Measurements from ENCODE around the gene TMTC2. TPM values are rescaled to one million over a fixed set of nuclear protein-coding genes. Genes with fewer than 3 reads are reported as not detected.

TMTC2 gene
- total RNA-seq, 1 donor from 2014 or later = 37.9 TPM

GRCh38 chr12:82848845-82849244 is 162.1 kb downstream of the TMTC2 start:
- no peaks in the 10 kb centered on the region for H3K36me3 ChIP-seq
- H3K27ac ChIP-seq = no peak overlapping the region
- TF ChIP-seq, protein P1, sequence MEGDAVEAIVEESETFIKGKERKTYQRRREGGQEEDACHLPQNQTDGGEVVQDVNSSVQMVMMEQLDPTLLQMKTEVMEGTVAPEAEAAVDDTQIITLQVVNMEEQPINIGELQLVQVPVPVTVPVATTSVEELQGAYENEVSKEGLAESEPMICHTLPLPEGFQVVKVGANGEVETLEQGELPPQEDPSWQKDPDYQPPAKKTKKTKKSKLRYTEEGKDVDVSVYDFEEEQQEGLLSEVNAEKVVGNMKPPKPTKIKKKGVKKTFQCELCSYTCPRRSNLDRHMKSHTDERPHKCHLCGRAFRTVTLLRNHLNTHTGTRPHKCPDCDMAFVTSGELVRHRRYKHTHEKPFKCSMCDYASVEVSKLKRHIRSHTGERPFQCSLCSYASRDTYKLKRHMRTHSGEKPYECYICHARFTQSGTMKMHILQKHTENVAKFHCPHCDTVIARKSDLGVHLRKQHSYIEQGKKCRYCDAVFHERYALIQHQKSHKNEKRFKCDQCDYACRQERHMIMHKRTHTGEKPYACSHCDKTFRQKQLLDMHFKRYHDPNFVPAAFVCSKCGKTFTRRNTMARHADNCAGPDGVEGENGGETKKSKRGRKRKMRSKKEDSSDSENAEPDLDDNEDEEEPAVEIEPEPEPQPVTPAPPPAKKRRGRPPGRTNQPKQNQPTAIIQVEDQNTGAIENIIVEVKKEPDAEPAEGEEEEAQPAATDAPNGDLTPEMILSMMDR (IDR thresholded peaks at IDR 0.05) = no peak
- DNase-seq = no peak
- no peaks in the 10 kb centered on the region for H3K27me3 ChIP-seq
- no peak for ATAC-seq
- H3K4me1 ChIP-seq = no peaks in the 10 kb centered on the region
- intact Hi-C loops (cut with DNase I) = no loop called here
- no peak overlapping the region for H3K4me3 ChIP-seq
- H3K9me3 ChIP-seq = no peaks in the 10 kb centered on the region

DNA sequence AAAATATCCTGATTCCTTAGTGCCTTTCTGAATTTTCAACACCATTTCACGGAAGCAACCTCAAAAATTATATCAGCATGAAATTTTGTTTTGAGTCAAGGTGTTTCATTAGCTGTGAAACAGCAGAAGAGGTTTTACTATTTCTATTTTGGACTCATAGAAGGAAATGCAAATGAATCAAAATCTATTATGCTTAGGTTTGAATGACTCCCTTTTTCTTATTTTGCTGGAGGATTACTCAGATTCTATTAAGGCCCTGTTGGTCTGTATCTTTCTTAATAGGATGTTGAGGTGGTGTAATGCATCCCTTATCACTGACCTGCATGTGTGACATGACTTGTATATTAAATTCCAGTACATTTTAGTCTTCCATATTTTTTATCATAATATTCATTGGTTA is 165.8 kb downstream of the TMTC2 start:
- DNase-seq (no peak), ATAC-seq (no peak)
- no peaks in the 10 kb centered on the region for H3K27me3 ChIP-seq
- intact Hi-C loops (cut with DNase I) = no loop called here
- H3K27ac ChIP-seq = no peak overlapping the region
- H3K4me1 ChIP-seq = peaks cover 6% of the 10 kb centered on the region
- TF ChIP-seq, protein P1 (IDR thresholded peaks at IDR 0.05) = no peak
- no peaks in the 10 kb centered on the region for H3K9me3 ChIP-seq
- H3K36me3 ChIP-seq = no peaks in the 10 kb centered on the region
- H3K4me3 ChIP-seq = no peak overlapping the region

DNA sequence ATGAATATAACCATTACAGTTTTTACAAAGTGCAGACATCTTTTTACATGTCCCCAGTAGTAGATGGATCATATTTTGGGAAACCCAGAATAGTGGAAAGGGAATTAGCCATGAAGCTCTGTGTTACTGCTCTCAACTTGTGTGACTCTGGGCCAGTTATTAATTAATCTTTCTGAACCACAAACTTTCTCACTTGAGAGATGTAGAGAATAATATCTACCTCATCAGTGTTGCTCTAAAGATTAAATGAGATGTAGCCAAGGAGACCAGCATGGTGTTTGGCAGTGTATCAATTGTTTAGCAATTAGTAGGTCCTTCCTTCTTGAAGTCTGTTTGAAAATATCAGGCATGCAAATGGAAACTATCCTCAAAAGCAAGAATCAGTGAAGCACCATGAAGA is 169.2 kb downstream of the TMTC2 start:
- Histone ChIP-seq H3K4me1 (peaks cover 6% of the 10 kb centered on the region), H3K36me3 (no peaks in the 10 kb centered on the region), H3K27me3 (no peaks in the 10 kb centered on the region), H3K27ac (no peak overlapping the region), H3K4me3 (no peak overlapping the region), H3K9me3 (no peaks in the 10 kb centered on the region)
- intact Hi-C loops (cut with DNase I) = no loop called here
- DNase-seq (no peak), ATAC-seq (no peak)
- TF ChIP-seq, protein P1 (IDR thresholded peaks at IDR 0.05) = no peak

- TF ChIP-seq, protein P1 (IDR thresholded peaks at IDR 0.05) = no peak
- Histone ChIP-seq H3K9me3 (no peaks in the 10 kb centered on the region), H3K27me3 (no peaks in the 10 kb centered on the region), H3K36me3 (no peaks in the 10 kb centered on the region), H3K4me1 (peaks cover 6% of the 10 kb centered on the region), H3K4me3 (no peak overlapping the region), H3K27ac (no peak overlapping the region)
- ATAC-seq (no peak), DNase-seq (no peak)
- intact Hi-C loops (cut with DNase I) = no loop called here
These were observed 170.6 kb downstream of the TMTC2 start for GRCh38 chr12:82857276-82857675.

- H3K9me3 ChIP-seq = no peaks in the 10 kb centered on the region
- H3K27ac ChIP-seq = no peak overlapping the region
- no peaks in the 10 kb centered on the region for H3K36me3 ChIP-seq
- intact Hi-C loops (cut with DNase I) = no loop called here
- H3K27me3 ChIP-seq = no peaks in the 10 kb centered on the region
- ATAC-seq = no peak
- TF ChIP-seq, protein P1 (IDR thresholded peaks at IDR 0.05) = no peak
- peaks cover 6% of the 10 kb centered on the region for H3K4me1 ChIP-seq
- DNase-seq = no peak
- no peak overlapping the region for H3K4me3 ChIP-seq
These were observed 171.3 kb downstream of the TMTC2 start for GRCh38 chr12:82857911-82858533.

GRCh38 chr12:82858534-82858917 is 171.8 kb downstream of the TMTC2 start:
- TF ChIP-seq, protein P1 (IDR thresholded peaks at IDR 0.05) = no peak
- DNase-seq (no peak), ATAC-seq (no peak)
- Histone ChIP-seq H3K9me3 (no peaks in the 10 kb centered on the region), H3K4me3 (no peak overlapping the region), H3K4me1 (peaks cover 6% of the 10 kb centered on the region), H3K36me3 (no peaks in the 10 kb centered on the region), H3K27ac (no peak overlapping the region), H3K27me3 (no peaks in the 10 kb centered on the region)
- intact Hi-C loops (cut with DNase I) = no loop called here

All from upper lobe of right lung (tissue), 1 donor.